GM10248 (cell line): ENCODE measurements around the gene MAEA.

Experiments
- CTCF ChIA-PET: fragments of 300-600 bp; sonication (Branson Sonifier 250); formaldehyde crosslinking; extraction: SDS; loops from one replicate; lab custom pipeline; 2021; ENCODE audit warnings: antibody characterized with exemption; lab: Yijun Ruan, JAX
- POLR2A ChIA-PET: fragments of 350-650 bp; sonication (Branson Sonifier 250); formaldehyde crosslinking; extraction: SDS; loops from one replicate; lab custom pipeline; 2020; ENCODE audit warnings: antibody characterized with exemption; lab: Yijun Ruan, JAX
- DNase-seq: peaks from one replicate; pipeline ENCODE4 v3.0.0; 2012; ENCODE audit errors: extremely low spot score
- TF ChIP-seq, protein P1 (sequence below): IDR thresholded peaks from 2 replicates; pipeline ENCODE4 v1.5.1; 2012; ENCODE audit warnings: mild to moderate bottlenecking, low read depth; ENCODE audit errors: extremely low read depth, missing control alignments, control extremely low read depth

Gene MAEA

DNA sequence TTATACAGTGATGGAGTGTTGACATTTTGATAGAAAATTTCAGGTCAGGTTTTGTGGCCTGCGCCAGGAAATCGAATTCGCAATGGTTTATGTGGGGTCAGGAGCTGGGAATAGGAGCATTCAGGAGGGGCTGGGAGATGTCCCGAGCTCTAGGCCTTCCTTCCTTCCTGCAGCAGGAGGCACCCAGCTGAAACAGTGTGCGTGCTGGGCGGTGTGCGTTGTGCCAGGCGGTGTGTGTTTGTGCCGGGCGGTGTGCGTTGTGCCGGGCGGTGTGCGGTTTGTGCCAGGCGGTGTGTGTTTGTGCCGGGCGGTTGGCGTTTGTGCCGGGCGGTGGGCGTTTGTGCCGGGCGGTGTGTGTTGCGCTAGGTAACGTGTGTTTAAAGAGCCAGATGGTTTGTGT is 59.1 kb downstream of the MAEA start:
- POLR2A ChIA-PET = no interaction called here
- DNase-seq = no peak
- TF ChIP-seq, protein P1, sequence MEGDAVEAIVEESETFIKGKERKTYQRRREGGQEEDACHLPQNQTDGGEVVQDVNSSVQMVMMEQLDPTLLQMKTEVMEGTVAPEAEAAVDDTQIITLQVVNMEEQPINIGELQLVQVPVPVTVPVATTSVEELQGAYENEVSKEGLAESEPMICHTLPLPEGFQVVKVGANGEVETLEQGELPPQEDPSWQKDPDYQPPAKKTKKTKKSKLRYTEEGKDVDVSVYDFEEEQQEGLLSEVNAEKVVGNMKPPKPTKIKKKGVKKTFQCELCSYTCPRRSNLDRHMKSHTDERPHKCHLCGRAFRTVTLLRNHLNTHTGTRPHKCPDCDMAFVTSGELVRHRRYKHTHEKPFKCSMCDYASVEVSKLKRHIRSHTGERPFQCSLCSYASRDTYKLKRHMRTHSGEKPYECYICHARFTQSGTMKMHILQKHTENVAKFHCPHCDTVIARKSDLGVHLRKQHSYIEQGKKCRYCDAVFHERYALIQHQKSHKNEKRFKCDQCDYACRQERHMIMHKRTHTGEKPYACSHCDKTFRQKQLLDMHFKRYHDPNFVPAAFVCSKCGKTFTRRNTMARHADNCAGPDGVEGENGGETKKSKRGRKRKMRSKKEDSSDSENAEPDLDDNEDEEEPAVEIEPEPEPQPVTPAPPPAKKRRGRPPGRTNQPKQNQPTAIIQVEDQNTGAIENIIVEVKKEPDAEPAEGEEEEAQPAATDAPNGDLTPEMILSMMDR = no peak
- CTCF ChIA-PET = interaction anchor here (1.3 to 3.5 kb wide), 5 partner anchors 7 to 339 kb away, joined by 3 to 18 read pairs (median 3); no protein-coding TSS in a partner anchor

DNA sequence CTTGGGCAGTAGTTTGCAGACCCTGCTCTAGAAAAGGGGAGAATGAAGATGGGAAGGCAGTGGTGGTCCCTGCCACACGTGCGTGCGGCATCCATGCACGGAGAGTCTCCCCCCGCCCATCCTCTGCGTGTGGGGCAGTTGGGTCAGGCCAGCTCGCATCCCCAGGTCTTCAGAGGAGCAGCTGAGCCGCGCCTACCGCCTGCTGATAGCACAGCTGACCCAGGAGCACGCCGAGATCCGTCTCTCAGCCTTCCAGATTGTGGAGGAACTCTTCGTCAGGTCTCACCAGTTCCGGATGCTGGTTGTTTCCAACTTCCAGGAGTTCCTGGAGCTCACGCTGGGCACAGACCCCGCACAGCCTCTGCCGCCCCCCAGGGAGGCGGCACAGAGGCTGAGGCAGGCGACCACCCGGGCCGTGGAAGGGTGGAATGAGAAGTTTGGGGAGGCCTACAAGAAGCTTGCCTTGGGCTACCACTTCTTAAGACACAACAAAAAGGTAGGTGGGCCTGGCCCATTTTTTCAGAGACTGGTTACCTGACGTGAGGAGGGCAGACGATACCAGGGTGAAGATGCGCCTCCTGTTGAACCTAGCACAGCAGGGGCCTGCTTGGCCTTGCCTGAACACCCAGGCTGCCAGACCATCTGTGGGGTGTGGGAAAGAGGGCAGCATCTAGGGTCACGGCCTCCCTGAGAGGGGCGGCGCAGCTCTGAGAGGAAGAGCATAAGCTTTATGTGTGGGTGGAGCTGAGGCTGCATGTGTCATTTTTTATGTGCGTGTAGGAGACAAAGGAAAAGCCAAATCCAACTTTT is 59.9 kb downstream of the MAEA start:
- ChIA-PET POLR2A (no interaction called here), CTCF (interaction anchor here (1.3 to 1.9 kb wide), 4 partner anchors 8 to 340 kb away, joined by 3 to 18 read pairs (median 3); no protein-coding TSS in a partner anchor)
- TF ChIP-seq, protein P1 = no peak
- DNase-seq = no peak

GRCh38 chr4:1350169-1350520 is 60.5 kb downstream of the MAEA start:
- TF ChIP-seq, protein P1 = no peak
- DNase-seq = no peak
- POLR2A ChIA-PET = no interaction called here
- CTCF ChIA-PET = interaction anchor here (0.7 to 1.9 kb wide), 6 partner anchors 82 to 340 kb away, joined by 3 to 21 read pairs (median 4); no protein-coding TSS in a partner anchor

DNA sequence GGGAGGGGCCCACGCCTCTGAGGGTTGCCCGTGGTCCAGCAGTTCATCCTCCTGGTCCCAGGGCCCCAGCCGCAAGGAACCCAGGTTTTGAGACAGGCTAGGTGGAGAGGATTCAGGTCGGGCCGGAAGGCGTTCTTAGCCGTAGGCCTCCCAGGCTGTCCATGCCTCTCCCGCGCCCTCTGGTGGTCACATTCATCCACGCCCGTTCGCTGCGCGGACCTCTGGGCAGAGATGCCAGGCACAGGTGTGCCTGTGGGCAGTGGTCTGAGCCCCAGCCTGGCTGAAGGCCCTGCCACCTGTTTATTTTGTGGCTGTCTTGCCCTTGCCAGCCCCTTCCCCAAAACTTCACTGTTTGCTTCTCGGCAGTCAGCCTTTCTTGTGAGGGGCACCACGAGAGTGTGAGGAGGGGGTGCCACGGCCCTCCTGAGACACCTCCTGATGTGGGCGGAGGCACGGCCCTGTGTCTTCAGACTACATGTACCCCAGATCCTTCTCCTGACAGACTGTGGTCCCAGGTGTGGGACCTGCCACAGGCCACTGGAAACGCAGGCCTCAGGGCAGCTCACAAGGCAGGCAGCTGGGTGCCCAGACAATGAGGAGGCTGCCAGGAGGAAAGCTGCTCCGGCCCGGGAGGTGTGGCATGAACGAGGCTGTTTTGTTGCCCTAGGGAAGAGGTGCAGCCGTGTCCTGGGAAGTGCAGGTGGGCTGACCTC is 62.3 kb downstream of the MAEA start:
- ChIA-PET POLR2A (no interaction called here), CTCF (interaction anchor here (0.7 to 5.2 kb wide), 11 partner anchors 13 to 611 kb away, joined by 3 to 44 read pairs (median 3); no protein-coding TSS in a partner anchor)
- peak; percentile 83 for DNase-seq
- TF ChIP-seq, protein P1 = peak; percentile 91

GRCh38 chr4:1352567-1352900 is 62.8 kb downstream of the MAEA start:
- CTCF ChIA-PET = interaction anchor here (0.7 to 5.2 kb wide), 11 partner anchors 12 to 611 kb away, joined by 3 to 44 read pairs (median 3); no protein-coding TSS in a partner anchor
- TF ChIP-seq, protein P1 = no peak
- DNase-seq = no peak
- POLR2A ChIA-PET = no interaction called here
